A673 (cell line): Measurements from ENCODE around the gene CDYL. TPM values are rescaled to one million over a fixed set of nuclear protein-coding genes. Genes with fewer than 3 reads are reported as not detected.

Source experiments
- BruUV-seq: library from RNA; stranded (reverse); fragments of 400-500 nt; replicated peaks from 2 replicates; lab custom pipeline; 2021; lab: Mats Ljungman, UMichigan
- CTCF ChIA-PET: fragments of 300-600 bp; sonication (Branson Sonifier 250); formaldehyde crosslinking; loops from one replicate; lab custom pipeline; 2022; ENCODE audit warnings: antibody characterized with exemption; lab: Charles Lee
- POLR2A ChIA-PET: fragments of 300-600 bp; sonication (Branson Sonifier 250); formaldehyde crosslinking; loops from one replicate; lab custom pipeline; 2022; ENCODE audit warnings: antibody characterized with exemption; ENCODE audit not compliant: low non-redundant PET; lab: Charles Lee
- DNase-seq: peaks from one replicate; pipeline ENCODE4 v3.0.0-alpha.2; 2015; ENCODE audit warnings: low spot score
- H3K27ac ChIP-seq: fragments of 200-600 bp; sonication (generic); 2 replicates; pipeline ENCODE4 v1.5.1; 2016; ENCODE audit warnings: mixed run types, low read depth, mild to moderate bottlenecking, mixed read lengths, antibody characterized with exemption, low read length; ENCODE audit not compliant: poor library complexity, severe bottlenecking
- H3K27me3 ChIP-seq: fragments of 200-600 bp; sonication (generic); replicated peaks from 2 replicates; pipeline ENCODE4 v1.6.1; 2017; ENCODE audit warnings: mixed run types, low read depth, mild to moderate bottlenecking, mixed read lengths, antibody characterized with exemption, low read length; ENCODE audit not compliant: insufficient read depth, poor library complexity
- H3K36me3 ChIP-seq: fragments of 200-600 bp; sonication (generic); 2 replicates; pipeline ENCODE4 v1.6.1; 2016; ENCODE audit warnings: mixed run types, mild to moderate bottlenecking, mixed read lengths, antibody characterized with exemption, low read length; ENCODE audit not compliant: insufficient read depth, poor library complexity, severe bottlenecking
- H3K4me1 ChIP-seq: fragments of 200-600 bp; sonication (generic); 2 replicates; pipeline ENCODE4 v1.6.1; 2017; ENCODE audit warnings: mixed run types, mild to moderate bottlenecking, mixed read lengths, antibody characterized with exemption, low read length; ENCODE audit not compliant: insufficient read depth, poor library complexity, severe bottlenecking
- H3K4me3 ChIP-seq: fragments of 200-600 bp; sonication (generic); 2 replicates; pipeline ENCODE4 v1.5.1; 2016; ENCODE audit warnings: low read depth, mixed run types, mild to moderate bottlenecking, mixed read lengths, low read length; ENCODE audit not compliant: poor library complexity, severe bottlenecking
- H3K9me3 ChIP-seq: fragments of 200-600 bp; sonication (generic); 2 replicates; pipeline ENCODE4 v1.6.1; 2016; ENCODE audit warnings: mixed run types, low read depth, mild to moderate bottlenecking, mixed read lengths, antibody characterized with exemption, low read length; ENCODE audit not compliant: poor library complexity, severe bottlenecking
- CTCF ChIP-seq: fragments of 300-800, 200-600 bp; sonication (generic); conservative IDR thresholded peaks from 2 replicates; pipeline ENCODE4 v1.5.1; 2017; ENCODE audit warnings: low read depth, mild to moderate bottlenecking, antibody characterized with exemption, low read length, moderate library complexity, mixed read lengths
- EZH2 ChIP-seq: fragments of 200-600 bp; sonication (generic); IDR thresholded peaks from 2 replicates; pipeline ENCODE4 v1.6.1; 2017; ENCODE audit warnings: borderline replicate concordance, low read depth, mild to moderate bottlenecking, mixed read lengths, antibody characterized with exemption, low read length; ENCODE audit not compliant: poor library complexity, severe bottlenecking
- intact Hi-C: fragments of 100-400 bp; cut with micrococcal nuclease; formaldehyde crosslinking; loops from one replicate; pipeline ENCODE4 v1.10.0; 2022; ENCODE audit not compliant: unreplicated experiment
- total RNA-seq: library from RNA; stranded (reverse); gene quantifications from 2 replicates; pipeline ENCODE4 v1.2.3, GENCODE V29; 2021

The CDYL gene
- total RNA-seq, 1 experiment from 2014 or later: 57.6 TPM

GRCh38 chr6:4731996-4732395 lies 44.2 kb upstream of the CDYL start:
- no peak for TF ChIP-seq CTCF
- no peak for TF ChIP-seq EZH2

GRCh38 chr6:4732691-4733315 lies 43.4 kb upstream of the CDYL start:
- CTCF ChIA-PET: no interaction called here
- Histone ChIP-seq H3K27me3 (no peaks in the 10 kb centered on the region), H3K4me1 (no peaks in the 10 kb centered on the region), H3K9me3 (no peaks in the 10 kb centered on the region), H3K27ac (no peak overlapping the region), H3K36me3 (no peaks in the 10 kb centered on the region), H3K4me3 (no peak overlapping the region)
- POLR2A ChIA-PET: no interaction called here
- intact Hi-C loops: no loop called here
- TF ChIP-seq EZH2: no peak
- no peak for TF ChIP-seq CTCF
- peak; percentile 71 for DNase-seq
- no TSS peak for BruUV-seq

More at GRCh38 chr6:4731996-4732395, 44.2 kb upstream of the CDYL start:
- H3K4me1 ChIP-seq: no peaks in the 10 kb centered on the region
- POLR2A ChIA-PET: no interaction called here
- no peak overlapping the region for H3K27ac ChIP-seq
- CTCF ChIA-PET: no interaction called here
- no peaks in the 10 kb centered on the region for H3K27me3 ChIP-seq
- H3K4me3 ChIP-seq: no peak overlapping the region
- no peaks in the 10 kb centered on the region for H3K36me3 ChIP-seq
- intact Hi-C loops: no loop called here
- no TSS peak for BruUV-seq
- no peak for DNase-seq
- no peaks in the 10 kb centered on the region for H3K9me3 ChIP-seq

- Histone ChIP-seq H3K27me3 (no peaks in the 10 kb centered on the region), H3K9me3 (no peaks in the 10 kb centered on the region), H3K36me3 (no peaks in the 10 kb centered on the region), H3K4me1 (no peaks in the 10 kb centered on the region), H3K27ac (no peak overlapping the region), H3K4me3 (no peak overlapping the region)
- CTCF ChIA-PET: no interaction called here
- DNase-seq: no peak
- no TSS peak for BruUV-seq
- POLR2A ChIA-PET: no interaction called here
- TF ChIP-seq EZH2: no peak
- intact Hi-C loops: no loop called here
Measured at GRCh38 chr6:4736371-4736873, 39.8 kb upstream of the CDYL start.

GRCh38 chr6:4740032-4740431 lies 36.2 kb upstream of the CDYL start:
- H3K27me3 ChIP-seq: no peaks in the 10 kb centered on the region
- ChIA-PET CTCF (no interaction called here), POLR2A (no interaction called here)
- no TSS peak for BruUV-seq
- H3K4me1 ChIP-seq: no peaks in the 10 kb centered on the region
- no peak overlapping the region for H3K27ac ChIP-seq
- TF ChIP-seq EZH2 (no peak), CTCF (no peak)
- no peaks in the 10 kb centered on the region for H3K9me3 ChIP-seq
- DNase-seq: no peak
- H3K36me3 ChIP-seq: no peaks in the 10 kb centered on the region
- intact Hi-C loops: no loop called here
- no peak overlapping the region for H3K4me3 ChIP-seq
